HG02571 (cell line): ENCODE results near the gene TMEM141.

ENCODE experiments used
- ATAC-seq: cut with Tn5 transposase; IDR thresholded peaks from one replicate; pipeline ENCODE4 v1.9.1; 2021; ENCODE audit warnings: mild to moderate bottlenecking, moderate library complexity; ENCODE audit not compliant: unreplicated experiment

The TMEM141 gene

GRCh38 chr9:136790640-136791515 is at the start of gene TMEM141:
Gene TMEM141 (plus strand): TSS chr9:136791344. CDS start chr9:136791371, 27 bp downstream.
- peak; percentile 84 for ATAC-seq

- ATAC-seq: no peak
Measured at GRCh38 chr9:136741883-136742571, 49.1 kb upstream of the TMEM141 start.

GRCh38 chr9:136742591-136743391 is 48.4 kb upstream of the TMEM141 start, which contains the start of gene LCN10:
Gene LCN10 (minus strand): TSS chr9:136742940. CDS start chr9:136742903, 37 bp downstream.
- ATAC-seq: no peak

- ATAC-seq: no peak
Measured at GRCh38 chr9:136743639-136744211, 47.4 kb upstream of the TMEM141 start.

GRCh38 chr9:136744773-136745172 is 46.4 kb upstream of the TMEM141 start:
- ATAC-seq: no peak

GRCh38 chr9:136745389-136746154 is 45.6 kb upstream of the TMEM141 start:
- ATAC-seq: no peak

- ATAC-seq: no peak
Measured at GRCh38 chr9:136746155-136746490, 45.0 kb upstream of the TMEM141 start.

GRCh38 chr9:136746621-136747020 is 44.5 kb upstream of the TMEM141 start:
- no peak for ATAC-seq

GRCh38 chr9:136747161-136748060 is 43.7 kb upstream of the TMEM141 start:
- no peak for ATAC-seq

GRCh38 chr9:136748201-136748600 is 42.9 kb upstream of the TMEM141 start, which contains the start of gene LCN6:
Gene LCN6 (minus strand): TSS chr9:136748525. CDS start chr9:136748483, 42 bp downstream.
- ATAC-seq: no peak

GRCh38 chr9:136748666-136749611 is 42.2 kb upstream of the TMEM141 start:
- ATAC-seq: no peak

- ATAC-seq: no peak
Measured at GRCh38 chr9:136750526-136750925, 40.6 kb upstream of the TMEM141 start.

GRCh38 chr9:136751244-136751643 is 39.9 kb upstream of the TMEM141 start:
- ATAC-seq: no peak

GRCh38 chr9:136751814-136752213 is 39.3 kb upstream of the TMEM141 start:
- ATAC-seq: no peak

- ATAC-seq: no peak
Measured at GRCh38 chr9:136753371-136754058, 37.6 kb upstream of the TMEM141 start.

GRCh38 chr9:136754059-136754572 is 37.0 kb upstream of the TMEM141 start:
- ATAC-seq: no peak
